ENCODE data around the gene CDK5RAP1. TPM values are rescaled to one million over a fixed set of nuclear protein-coding genes. Genes with fewer than 3 reads are reported as not detected.

The CDK5RAP1 gene
- total and polyA plus RNA-seq, 2 of the 8 experiments (the other 6 are each of a cell fraction or from before 2014, with no cell fraction given) = 37.8 to 46.6 TPM

DNA sequence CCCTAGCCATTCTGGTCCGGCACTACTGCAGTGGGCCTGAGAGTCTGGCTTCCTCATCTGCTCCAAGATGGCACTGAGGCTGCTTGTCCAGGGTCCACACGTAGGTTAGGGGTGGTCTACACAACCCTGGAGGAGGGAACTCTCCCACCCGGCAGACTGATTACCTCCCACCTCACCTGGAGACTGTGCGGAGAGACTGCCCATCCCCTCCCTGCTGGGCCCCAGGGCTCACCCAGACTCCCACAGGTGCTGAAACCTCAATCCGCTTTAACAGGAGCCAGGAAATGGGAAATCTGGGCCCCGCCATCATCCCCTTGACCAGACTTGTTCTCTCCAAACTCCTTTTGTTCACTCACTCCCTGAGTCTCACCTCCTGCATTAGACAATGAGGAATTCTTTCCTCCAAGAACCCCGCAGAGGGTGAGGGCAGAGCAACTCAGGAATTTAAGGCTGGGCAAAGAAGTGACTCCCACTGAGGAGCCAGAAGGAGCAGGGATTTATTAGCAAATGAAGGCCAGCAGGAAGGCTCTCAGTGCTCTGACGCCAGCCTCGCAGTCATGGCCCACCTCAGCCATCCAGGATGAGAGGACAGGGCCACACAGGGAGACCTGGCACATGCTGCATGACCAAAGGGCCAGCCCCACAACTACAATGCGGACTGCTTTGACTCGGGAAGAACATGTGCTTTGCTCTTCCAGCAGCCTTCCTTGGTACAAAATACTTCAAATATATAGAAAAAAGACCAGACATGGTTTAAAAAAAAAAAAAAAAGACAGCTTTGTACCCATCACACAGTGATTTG lies 53.0 kb downstream of the CDK5RAP1 start (continued):
- TF ChIP-seq RNF2 (IDR thresholded peaks at IDR 0.05; ENCODE audit: borderline replicate concordance, low read depth, low read length, missing control alignments, poor library complexity, severe bottlenecking) (no peak), CEBPB (IDR thresholded peaks at IDR 0.05; ENCODE audit: low read depth, low read length) (no peak), SIN3A (conservative IDR thresholded peaks at IDR 0.05 in 1 of 2, IDR thresholded peaks at IDR 0.05 in 1 of 2; ENCODE audit: low read depth in 1 of 2, low read length in 2 of 2) (no peak), NANOG (IDR thresholded peaks at IDR 0.05; ENCODE audit: insufficient read depth, low read depth, low read length, poor library complexity, severe bottlenecking) (no peak), JUN (IDR thresholded peaks at IDR 0.05; ENCODE audit: low read depth, low read length) (no peak), TBP (IDR thresholded peaks at IDR 0.05; ENCODE audit: low read depth, low read length) (no peak), HDAC2 (IDR thresholded peaks at IDR 0.05; ENCODE audit: borderline replicate concordance in 1 of 2, low read depth in 2 of 2, low read length in 2 of 2) (peak in 1 of 2 experiments; percentile 4; a peak in 1 of 4 replicates), RXRA (IDR thresholded peaks at IDR 0.05; ENCODE audit: insufficient read depth, low read depth, low read length) (no peak), EGR1 (IDR thresholded peaks at IDR 0.05; ENCODE audit: borderline replicate concordance, low read depth, low read length) (no peak)

Measured in H1 (cell line).